CD4-positive, alpha-beta T cell (primary cell): Measurements from ENCODE around the gene ZC3H4. TPM values are rescaled to one million over a fixed set of nuclear protein-coding genes. Genes with fewer than 3 reads are reported as not detected.

ENCODE experiments used
- ATAC-seq: fragments of 200-7000 bp; cut with Tn5 transposase; one replicate; pipeline ENCODE4 v1.10.0; 2022; ENCODE audit warnings: mild to moderate bottlenecking; ENCODE audit not compliant: poor library complexity
- CTCF ChIA-PET: fragments of 350-600 bp; sonication (Branson Sonifier 250); formaldehyde crosslinking; loops from one replicate; lab custom pipeline; 2021; ENCODE audit warnings: antibody characterized with exemption, inconsistent platforms; lab: Charles Lee
- POLR2A ChIA-PET: fragments of 350-600 bp; sonication (Branson Sonifier 250); formaldehyde crosslinking; loops from one replicate; lab custom pipeline; 2021; ENCODE audit warnings: antibody characterized with exemption, inconsistent platforms; lab: Charles Lee
- DNase-seq, 14 experiments: peaks; one replicate each; pipeline ENCODE4 v3.0.0-alpha.2; 2013 to 2020; ENCODE audit warnings: mixed read lengths in 2 of 14
- H3K27ac ChIP-seq, 2 donors: one replicate each; pipeline versions ENCODE4 v1.5.1 to v1.7.0; 2013; ENCODE audit warnings: low read length in 2 of 2, low read depth in 1 of 2, mild to moderate bottlenecking in 1 of 2
- H3K27me3 ChIP-seq, 2 experiments: 1 replicate in 1 of 2; 2 replicates in 1 of 2; pipeline versions ENCODE4 v1.6.1 to v1.7.0; 2013; ENCODE audit warnings: low read length in 2 of 2, control low read depth in 1 of 2, mild to moderate bottlenecking in 1 of 2, moderate library complexity in 1 of 2; ENCODE audit not compliant: insufficient read depth in 2 of 2, control insufficient read depth in 1 of 2
- H3K36me3 ChIP-seq: one replicate; pipeline ENCODE4 v1.6.1; 2013; ENCODE audit warnings: low read length, control low read depth; ENCODE audit not compliant: insufficient read depth
- H3K4me1 ChIP-seq: one replicate; pipeline ENCODE4 v1.6.1; 2013; ENCODE audit warnings: low read length, control low read depth; ENCODE audit not compliant: insufficient read depth
- H3K4me3 ChIP-seq: one replicate; pipeline ENCODE4 v1.5.1; 2013; ENCODE audit warnings: mild to moderate bottlenecking, low read length, moderate library complexity
- H3K9me3 ChIP-seq, 2 experiments: 1 replicate in 1 of 2; 2 replicates in 1 of 2; pipeline versions ENCODE4 v1.6.1 to v1.7.0; 2013; ENCODE audit warnings: low read length in 2 of 2, mild to moderate bottlenecking in 2 of 2, control low read depth in 1 of 2, moderate library complexity in 1 of 2; ENCODE audit not compliant: control insufficient read depth in 1 of 2, insufficient read depth in 1 of 2
- H3K27ac Mint-ChIP-seq: one replicate; pipeline ENCODE4 v1.8.0; 2020; ENCODE audit warnings: mixed read lengths
- H3K27me3 Mint-ChIP-seq: one replicate; pipeline ENCODE4 v1.8.0; 2021; ENCODE audit warnings: mixed read lengths
- H3K36me3 Mint-ChIP-seq: one replicate; pipeline ENCODE4 v1.8.0; 2021; ENCODE audit warnings: low read depth, mixed read lengths
- H3K4me1 Mint-ChIP-seq: one replicate; pipeline ENCODE4 v1.8.0; 2021; ENCODE audit warnings: low read depth, mixed read lengths
- H3K4me3 Mint-ChIP-seq: one replicate; pipeline ENCODE4 v1.8.0; 2020; ENCODE audit warnings: mild to moderate bottlenecking, mixed read lengths
- H3K9me3 Mint-ChIP-seq: one replicate; pipeline ENCODE4 v1.8.0; 2020; ENCODE audit warnings: mixed read lengths
- intact Hi-C, 2 experiments: fragments of 100-400 bp; cut with DNase I in 1 of 2; cut with micrococcal nuclease in 1 of 2; formaldehyde crosslinking; loops; one replicate each; pipeline versions ENCODE4 v1.15.1 to v1.9.0; 2023 to 2025; cut with DNase I, micrococcal nuclease
- total RNA-seq, 174 experiments: library from RNA in 2 of 174; stranded (reverse) in 2 of 174; gene quantifications; one replicate each; pipeline ENCODE4 v1.2.3 and lab custom pipeline; 2021 to 2026
- TF ChIP-seq, protein P1 (sequence below): fragments of 200-600 bp; IDR thresholded peaks from one replicate; pipeline ENCODE4 v1.8.0; 2022; ENCODE audit warnings: antibody characterized with exemption, mild to moderate bottlenecking

ZC3H4 gene
- total RNA-seq, 2 experiments from 2014 or later = 39.4 to 43.7 TPM

DNA sequence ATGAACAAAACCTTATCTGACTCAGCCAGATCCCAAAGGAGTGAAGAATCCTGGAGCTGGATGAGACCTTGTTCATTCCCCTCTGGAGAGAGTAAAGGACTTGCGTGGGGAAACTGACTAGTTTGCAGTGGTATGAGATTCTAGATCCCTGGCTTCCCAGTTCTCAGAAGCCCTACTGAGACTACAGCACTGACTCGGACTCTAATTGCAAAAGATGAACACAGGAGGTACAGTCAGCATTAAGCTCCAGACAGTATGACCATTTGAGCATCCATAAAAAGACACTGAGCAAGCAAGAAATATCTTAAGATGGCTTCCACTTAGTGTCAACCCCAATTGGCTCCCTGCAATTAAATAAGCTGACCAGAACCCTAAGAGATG is 6.8 kb downstream of the ZC3H4 start:
- H3K27me3 Mint-ChIP-seq = no peaks in the 10 kb centered on the region
- Histone ChIP-seq H3K9me3 (no peaks in the 10 kb centered on the region), H3K4me3 (peak overlapping the region; percentile 11), H3K27me3 (no peaks in the 10 kb centered on the region), H3K27ac (peak overlapping the region; percentile 66 to 100), H3K4me1 (peaks cover 49% of the 10 kb centered on the region), H3K36me3 (peaks cover 10% of the 10 kb centered on the region)
- peaks cover 78% of the 10 kb centered on the region for H3K4me1 Mint-ChIP-seq
- DNase-seq (no peak), ATAC-seq (no peak)
- CTCF ChIA-PET = interaction anchor here (0.6 to 1.2 kb wide), 4 partner anchors 24 to 137 kb away, joined by 3 to 4 read pairs (median 4); partner anchors contain the start of gene SAE1
- peak overlapping the region; percentile 42 for H3K4me3 Mint-ChIP-seq
- peaks cover 32% of the 10 kb centered on the region for H3K36me3 Mint-ChIP-seq
- no peaks in the 10 kb centered on the region for H3K9me3 Mint-ChIP-seq
- TF ChIP-seq, protein P1, sequence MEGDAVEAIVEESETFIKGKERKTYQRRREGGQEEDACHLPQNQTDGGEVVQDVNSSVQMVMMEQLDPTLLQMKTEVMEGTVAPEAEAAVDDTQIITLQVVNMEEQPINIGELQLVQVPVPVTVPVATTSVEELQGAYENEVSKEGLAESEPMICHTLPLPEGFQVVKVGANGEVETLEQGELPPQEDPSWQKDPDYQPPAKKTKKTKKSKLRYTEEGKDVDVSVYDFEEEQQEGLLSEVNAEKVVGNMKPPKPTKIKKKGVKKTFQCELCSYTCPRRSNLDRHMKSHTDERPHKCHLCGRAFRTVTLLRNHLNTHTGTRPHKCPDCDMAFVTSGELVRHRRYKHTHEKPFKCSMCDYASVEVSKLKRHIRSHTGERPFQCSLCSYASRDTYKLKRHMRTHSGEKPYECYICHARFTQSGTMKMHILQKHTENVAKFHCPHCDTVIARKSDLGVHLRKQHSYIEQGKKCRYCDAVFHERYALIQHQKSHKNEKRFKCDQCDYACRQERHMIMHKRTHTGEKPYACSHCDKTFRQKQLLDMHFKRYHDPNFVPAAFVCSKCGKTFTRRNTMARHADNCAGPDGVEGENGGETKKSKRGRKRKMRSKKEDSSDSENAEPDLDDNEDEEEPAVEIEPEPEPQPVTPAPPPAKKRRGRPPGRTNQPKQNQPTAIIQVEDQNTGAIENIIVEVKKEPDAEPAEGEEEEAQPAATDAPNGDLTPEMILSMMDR = no peak
- intact Hi-C loops = loop anchor here in 1 of 2 experiments (10.0 kb wide), 1 partner anchor 92 kb away; the partner anchor contains the start of gene NPAS1
- POLR2A ChIA-PET = interaction anchor here (10.4 kb wide), 1 partner anchor 13 kb away, joined by 124 read pairs; no protein-coding TSS in a partner anchor
- peak overlapping the region; percentile 98 for H3K27ac Mint-ChIP-seq

DNA sequence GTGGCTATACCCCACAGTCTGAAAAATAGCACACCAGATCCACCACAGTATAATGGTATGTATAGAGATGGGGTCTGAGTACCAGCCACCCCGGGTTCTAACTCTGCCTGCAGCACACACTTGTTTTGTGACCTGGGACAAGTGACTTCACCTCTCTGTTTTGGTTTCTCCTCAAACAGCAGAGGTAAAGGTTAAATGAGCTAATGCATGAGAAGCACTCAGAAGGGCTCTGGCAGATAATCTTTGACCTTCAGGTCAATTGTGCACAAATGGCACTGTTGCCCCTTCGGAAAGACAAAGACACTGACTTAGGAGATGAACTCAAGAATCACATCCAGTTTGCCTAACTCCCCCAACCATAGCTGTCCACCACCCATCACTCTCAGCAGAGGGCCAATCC is 7.7 kb downstream of the ZC3H4 start:
- ATAC-seq = no peak
- Histone ChIP-seq H3K36me3 (peaks cover 10% of the 10 kb centered on the region), H3K4me3 (no peak overlapping the region), H3K4me1 (peaks cover 49% of the 10 kb centered on the region), H3K27me3 (no peaks in the 10 kb centered on the region), H3K9me3 (no peaks in the 10 kb centered on the region), H3K27ac (peak overlapping the region in 1 of 2 donors; percentile 100)
- intact Hi-C loops = loop anchor here in 1 of 2 experiments (10.0 kb wide), 1 partner anchor 91 kb away; the partner anchor contains the start of gene NPAS1
- TF ChIP-seq, protein P1 = no peak
- Mint-ChIP-seq H3K27ac (peak overlapping the region; percentile 98), H3K27me3 (no peaks in the 10 kb centered on the region), H3K4me3 (peak overlapping the region; percentile 20), H3K4me1 (peaks cover 78% of the 10 kb centered on the region), H3K36me3 (peaks cover 24% of the 10 kb centered on the region), H3K9me3 (no peaks in the 10 kb centered on the region)
- CTCF ChIA-PET = interaction anchor here (1.0 to 1.2 kb wide), 4 partner anchors 25 to 138 kb away, joined by 3 to 4 read pairs (median 4); partner anchors contain the start of gene SAE1
- no peak for DNase-seq
- POLR2A ChIA-PET = interaction anchor here (10.4 kb wide), 1 partner anchor 12 kb away, joined by 124 read pairs; no protein-coding TSS in a partner anchor

DNA sequence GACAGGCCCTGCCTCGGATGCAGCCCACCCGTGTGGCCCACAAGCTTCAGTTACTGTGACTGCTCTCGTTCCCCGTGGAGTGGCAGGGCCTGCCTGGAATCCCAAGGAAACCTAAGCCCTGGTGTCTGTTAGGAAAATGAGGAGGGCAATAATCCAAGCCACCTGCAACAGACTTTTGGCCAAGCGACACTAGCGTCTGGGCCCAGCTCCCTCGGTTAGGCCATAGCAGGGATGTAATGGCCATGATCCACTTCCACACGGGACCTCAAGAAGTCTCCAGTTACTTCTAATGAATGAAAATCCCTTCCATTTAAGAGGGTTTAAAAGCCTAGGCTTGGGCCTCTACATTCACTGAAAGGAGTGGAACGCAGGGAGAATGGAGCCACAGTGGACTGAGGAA is 8.9 kb downstream of the ZC3H4 start:
- Mint-ChIP-seq H3K36me3 (peaks cover 17% of the 10 kb centered on the region), H3K9me3 (no peaks in the 10 kb centered on the region), H3K27me3 (no peaks in the 10 kb centered on the region), H3K27ac (no peak overlapping the region), H3K4me3 (no peak overlapping the region), H3K4me1 (peaks cover 75% of the 10 kb centered on the region)
- H3K36me3 ChIP-seq = peaks cover 17% of the 10 kb centered on the region
- CTCF ChIA-PET = interaction anchor here (1.4 kb wide), 1 partner anchor 21 kb away, joined by 3 read pairs; no protein-coding TSS in a partner anchor
- intact Hi-C loops = loop anchor here in 1 of 2 experiments (10.0 kb wide), 1 partner anchor 90 kb away; the partner anchor contains the start of gene NPAS1
- DNase-seq = no peak
- no peak for ATAC-seq
- POLR2A ChIA-PET = interaction anchor here (0.6 to 4.2 kb wide), 2 partner anchors 8 to 41 kb away, joined by 3 to 36 read pairs; partner anchors contain the start of gene ZC3H4
- TF ChIP-seq, protein P1 = no peak
- H3K27ac ChIP-seq = no peak overlapping the region
- no peaks in the 10 kb centered on the region for H3K9me3 ChIP-seq
- H3K27me3 ChIP-seq = no peaks in the 10 kb centered on the region
- H3K4me3 ChIP-seq = no peak overlapping the region
- H3K4me1 ChIP-seq = peaks cover 50% of the 10 kb centered on the region
